Ovary (tissue), 3 donors: Measurements from ENCODE around the gene SLC10A3.

Source experiments
- POLR2A ChIP-seq: fragments of 450-650 bp; IDR thresholded peaks from one replicate; pipeline ENCODE4 v1.6.1; 2017; ENCODE audit warnings: antibody characterized with exemption, mild to moderate bottlenecking, moderate library complexity
- TF ChIP-seq, protein P1 (sequence below), 3 donors: fragments of 450-650 bp in 2 of 3; fragments of 200-600 bp in 1 of 3; IDR thresholded peaks; one replicate each; pipeline versions ENCODE4 v1.5.1 to v1.8.0; 2016 to 2022; ENCODE audit warnings: antibody characterized with exemption in 3 of 3, mild to moderate bottlenecking in 1 of 3
- donor health status: DM: no; HTN: no; CAD: no.

DNA sequence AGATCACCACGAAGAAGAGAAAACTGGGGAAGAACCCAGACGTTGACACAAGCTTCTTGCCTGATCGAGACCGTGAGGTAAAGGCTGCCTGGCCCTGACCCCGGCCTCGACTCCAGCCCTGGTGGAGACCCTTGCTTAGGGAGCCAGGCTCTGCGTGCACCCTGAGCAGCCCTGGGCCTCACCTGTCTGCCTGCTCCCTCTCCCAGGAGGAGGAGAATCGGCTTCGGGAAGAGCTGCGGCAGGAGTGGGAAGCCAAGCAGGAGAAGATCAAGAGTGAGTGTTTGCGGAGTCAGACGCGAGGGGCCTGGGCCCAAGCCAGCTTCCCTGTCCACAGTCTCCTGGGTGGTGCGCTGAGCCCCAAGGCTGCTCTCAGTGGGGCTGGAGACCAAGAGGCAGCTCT, 41.9 kb downstream of the SLC10A3 start:
- TF ChIP-seq POLR2A = no peak
- TF ChIP-seq, protein P1, sequence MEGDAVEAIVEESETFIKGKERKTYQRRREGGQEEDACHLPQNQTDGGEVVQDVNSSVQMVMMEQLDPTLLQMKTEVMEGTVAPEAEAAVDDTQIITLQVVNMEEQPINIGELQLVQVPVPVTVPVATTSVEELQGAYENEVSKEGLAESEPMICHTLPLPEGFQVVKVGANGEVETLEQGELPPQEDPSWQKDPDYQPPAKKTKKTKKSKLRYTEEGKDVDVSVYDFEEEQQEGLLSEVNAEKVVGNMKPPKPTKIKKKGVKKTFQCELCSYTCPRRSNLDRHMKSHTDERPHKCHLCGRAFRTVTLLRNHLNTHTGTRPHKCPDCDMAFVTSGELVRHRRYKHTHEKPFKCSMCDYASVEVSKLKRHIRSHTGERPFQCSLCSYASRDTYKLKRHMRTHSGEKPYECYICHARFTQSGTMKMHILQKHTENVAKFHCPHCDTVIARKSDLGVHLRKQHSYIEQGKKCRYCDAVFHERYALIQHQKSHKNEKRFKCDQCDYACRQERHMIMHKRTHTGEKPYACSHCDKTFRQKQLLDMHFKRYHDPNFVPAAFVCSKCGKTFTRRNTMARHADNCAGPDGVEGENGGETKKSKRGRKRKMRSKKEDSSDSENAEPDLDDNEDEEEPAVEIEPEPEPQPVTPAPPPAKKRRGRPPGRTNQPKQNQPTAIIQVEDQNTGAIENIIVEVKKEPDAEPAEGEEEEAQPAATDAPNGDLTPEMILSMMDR (IDR thresholded peaks at IDR 0.05) = no peak
